ENCODE data around the gene FOSB.

The FOSB gene

GRCh38 chr19:45474606-45475521 lies 7.1 kb downstream of the FOSB start:
- no peak for DNase-seq (ENCODE audit: low read depth)
- H3K4me3 ChIP-seq (ENCODE audit: low read depth, low read length): no peak overlapping the region
- TF ChIP-seq CTCF (IDR thresholded peaks at IDR 0.05; ENCODE audit: control insufficient read depth, extremely low read depth, insufficient read depth): no peak

GRCh38 chr19:45475537-45476291 lies 7.9 kb downstream of the FOSB start:
- DNase-seq (ENCODE audit: low read depth): no peak
- TF ChIP-seq CTCF (IDR thresholded peaks at IDR 0.05; ENCODE audit: control insufficient read depth, extremely low read depth, insufficient read depth): no peak
- H3K4me3 ChIP-seq (ENCODE audit: low read depth, low read length): no peak overlapping the region

- no peak for DNase-seq (ENCODE audit: low read depth)
- no peak overlapping the region for H3K4me3 ChIP-seq (ENCODE audit: low read depth, low read length)
- no peak for TF ChIP-seq CTCF (IDR thresholded peaks at IDR 0.05; ENCODE audit: control insufficient read depth, extremely low read depth, insufficient read depth)
Observed at GRCh38 chr19:45476304-45476703, 8.5 kb downstream of the FOSB start.

GRCh38 chr19:45477186-45477585 lies 9.4 kb downstream of the FOSB start:
- DNase-seq (ENCODE audit: low read depth): no peak
- no peak for TF ChIP-seq CTCF (IDR thresholded peaks at IDR 0.05; ENCODE audit: control insufficient read depth, extremely low read depth, insufficient read depth)
- H3K4me3 ChIP-seq (ENCODE audit: low read depth, low read length): no peak overlapping the region

- H3K4me3 ChIP-seq (ENCODE audit: low read depth, low read length): peak overlapping the region; percentile 65
- DNase-seq (ENCODE audit: low read depth): no peak
- no peak for TF ChIP-seq CTCF (IDR thresholded peaks at IDR 0.05; ENCODE audit: control insufficient read depth, extremely low read depth, insufficient read depth)
Observed at GRCh38 chr19:45477713-45478453, 10.1 kb downstream of the FOSB start.

- peak; percentile 81 for DNase-seq (ENCODE audit: low read depth)
- TF ChIP-seq CTCF (IDR thresholded peaks at IDR 0.05; ENCODE audit: control insufficient read depth, extremely low read depth, insufficient read depth): peak; percentile 58
Observed at GRCh38 chr19:45478454-45479238, 10.8 kb downstream of the FOSB start.

More at GRCh38 chr19:45478454-45479238, 10.8 kb downstream of the FOSB start:
- H3K4me3 ChIP-seq (ENCODE audit: low read depth, low read length): peak overlapping the region; percentile 65

Data from LNCaP clone FGC (cell line).